ENCODE results near the gene CCDC15. TPM values are rescaled to one million over a fixed set of nuclear protein-coding genes. Genes with fewer than 3 reads are reported as not detected.
"Not testable (repeated sequence)": the region's sequence is repeated elsewhere in the genome, so short reads cannot be mapped to it uniquely, and the experiment has no call there.

Gene CCDC15
- total RNA-seq, 1 donor from 2014 or later: 3.1 TPM

GRCh38 chr11:125084761-125085231 lies 130.8 kb downstream of the CCDC15 start:
- no peak overlapping the region for H3K27ac Mint-ChIP-seq
- no peak for TF ChIP-seq CTCF (IDR thresholded peaks at IDR 0.05; ENCODE audit: unreplicated experiment)
- DNase-seq (ENCODE audit: low spot score in 2 of 2, unreplicated experiment in 2 of 2): no peak

DNA sequence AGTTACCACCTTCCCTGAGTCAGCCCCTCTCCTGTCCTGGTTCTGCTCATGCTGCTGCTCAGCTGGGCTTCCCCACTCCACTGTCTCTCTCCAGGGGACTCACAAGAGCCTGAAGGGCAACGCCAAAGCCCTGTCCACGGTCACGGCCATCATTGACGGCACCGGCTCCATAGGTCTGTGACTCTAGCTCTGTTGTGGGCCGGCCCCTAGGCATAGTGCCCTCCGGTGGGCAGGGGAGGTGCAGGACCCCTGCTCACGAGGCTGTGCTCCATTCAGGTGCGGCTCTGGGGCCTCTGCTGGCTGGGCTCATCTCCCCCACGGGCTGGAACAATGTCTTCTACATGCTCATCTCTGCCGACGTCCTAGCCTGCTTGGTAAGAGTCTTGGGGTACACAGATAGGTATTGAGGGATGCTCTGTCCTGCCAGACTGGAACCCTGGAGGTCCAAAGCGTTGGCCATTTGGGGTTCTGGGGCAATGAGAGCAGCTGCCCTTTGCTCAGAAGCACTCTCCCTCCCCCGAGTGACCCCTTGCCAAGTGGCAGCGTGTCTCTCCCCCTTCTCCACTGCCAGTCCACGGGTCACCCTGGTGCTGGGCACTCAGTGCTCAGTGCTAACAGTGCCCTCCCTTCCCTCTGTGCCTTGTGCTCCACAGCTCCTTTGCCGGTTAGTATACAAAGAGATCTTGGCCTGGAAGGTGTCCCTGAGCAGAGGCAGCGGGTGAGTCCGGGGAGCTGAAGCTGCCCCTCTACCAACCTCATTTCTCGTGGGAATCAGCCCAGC lies 131.5 kb downstream of the CCDC15 start:
- Mint-ChIP-seq H3K4me3 (no peak overlapping the region), H3K27ac (no peak overlapping the region), H3K27me3 (ENCODE audit: low read depth) (peaks cover 8% of the 10 kb centered on the region), H3K36me3 (no peaks in the 10 kb centered on the region), H3K9me3 (no peaks in the 10 kb centered on the region), H3K4me1 (no peaks in the 10 kb centered on the region)
- no peak for DNase-seq (ENCODE audit: low spot score in 2 of 2, unreplicated experiment in 2 of 2)
- no peak for TF ChIP-seq CTCF (IDR thresholded peaks at IDR 0.05; ENCODE audit: unreplicated experiment)

More at GRCh38 chr11:125084761-125085231, 130.8 kb downstream of the CCDC15 start:
- Mint-ChIP-seq H3K9me3 (no peaks in the 10 kb centered on the region), H3K4me1 (no peaks in the 10 kb centered on the region), H3K4me3 (no peak overlapping the region), H3K27me3 (ENCODE audit: low read depth) (peaks cover 8% of the 10 kb centered on the region), H3K36me3 (no peaks in the 10 kb centered on the region)

GRCh38 chr11:125086633-125087296 lies 132.8 kb downstream of the CCDC15 start:
- peaks cover 8% of the 10 kb centered on the region for H3K27me3 Mint-ChIP-seq (ENCODE audit: low read depth)
- no peak overlapping the region for H3K27ac Mint-ChIP-seq
- DNase-seq (ENCODE audit: low spot score in 2 of 2, unreplicated experiment in 2 of 2): no peak

DNA sequence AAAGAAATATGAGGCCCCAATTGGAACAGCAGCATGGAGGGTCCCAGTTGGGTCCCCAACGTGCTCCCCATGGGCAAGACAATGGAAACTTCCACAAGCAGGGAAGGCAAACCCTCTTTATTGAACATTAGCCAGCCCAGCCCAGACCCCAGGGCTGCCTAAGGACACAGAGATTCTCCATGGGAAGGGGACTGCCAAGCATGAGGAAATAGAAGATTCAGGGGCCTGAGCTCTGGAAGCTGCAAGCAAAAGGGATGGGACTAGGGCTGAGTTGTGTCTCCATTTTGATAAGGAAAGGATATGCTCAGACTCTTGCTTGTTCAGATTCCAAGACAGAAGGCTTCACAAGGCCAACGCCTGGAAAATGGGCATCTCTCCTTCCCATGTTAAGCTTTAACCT lies 134.1 kb downstream of the CCDC15 start:
- DNase-seq (ENCODE audit: low spot score in 2 of 2, unreplicated experiment in 2 of 2): no peak
- Mint-ChIP-seq H3K4me3 (no peak overlapping the region), H3K9me3 (no peaks in the 10 kb centered on the region), H3K4me1 (peaks cover 11% of the 10 kb centered on the region), H3K36me3 (no peaks in the 10 kb centered on the region), H3K27ac (no peak overlapping the region), H3K27me3 (ENCODE audit: low read depth) (peaks cover 8% of the 10 kb centered on the region)
- no peak for TF ChIP-seq CTCF (IDR thresholded peaks at IDR 0.05; ENCODE audit: unreplicated experiment)

More at GRCh38 chr11:125086633-125087296, 132.8 kb downstream of the CCDC15 start:
- no peak for TF ChIP-seq CTCF (IDR thresholded peaks at IDR 0.05; ENCODE audit: unreplicated experiment)
- no peaks in the 10 kb centered on the region for H3K9me3 Mint-ChIP-seq
- H3K4me1 Mint-ChIP-seq: peaks cover 8% of the 10 kb centered on the region
- no peaks in the 10 kb centered on the region for H3K36me3 Mint-ChIP-seq
- H3K4me3 Mint-ChIP-seq: no peak overlapping the region

- no peak for TF ChIP-seq CTCF (IDR thresholded peaks at IDR 0.05; ENCODE audit: unreplicated experiment)
- DNase-seq (ENCODE audit: low spot score in 2 of 2, unreplicated experiment in 2 of 2): no peak
- Mint-ChIP-seq H3K27ac (no peak overlapping the region), H3K4me3 (no peak overlapping the region), H3K9me3 (no peaks in the 10 kb centered on the region), H3K27me3 (ENCODE audit: low read depth) (peaks cover 8% of the 10 kb centered on the region), H3K36me3 (no peaks in the 10 kb centered on the region), H3K4me1 (peaks cover 11% of the 10 kb centered on the region)
Measured at GRCh38 chr11:125088576-125089455, 134.8 kb downstream of the CCDC15 start.

DNA sequence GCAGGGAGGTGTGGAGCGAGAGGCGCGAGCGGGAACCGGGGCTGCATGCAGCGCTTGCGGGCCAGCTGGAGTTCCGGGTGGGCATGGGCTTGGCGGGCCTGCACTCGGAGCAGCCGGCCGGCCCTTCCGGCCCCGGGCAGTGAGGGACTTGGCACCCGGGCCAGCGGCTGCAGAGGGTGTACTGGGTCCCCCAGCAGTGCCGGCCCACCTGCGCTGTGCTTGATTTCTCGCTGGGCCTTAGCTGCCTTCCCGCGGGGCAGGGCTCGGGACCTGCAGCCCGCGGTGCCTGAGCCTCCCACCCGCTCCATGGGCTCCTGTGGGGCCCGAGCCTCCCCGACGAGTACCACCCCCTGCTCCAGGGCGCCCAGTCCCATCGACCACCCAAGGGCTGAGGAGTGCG lies 135.5 kb downstream of the CCDC15 start:
- H3K4me1 Mint-ChIP-seq: peaks cover 11% of the 10 kb centered on the region
- not testable (repeated sequence) for H3K4me3 Mint-ChIP-seq; H3K27ac Mint-ChIP-seq; H3K36me3 Mint-ChIP-seq; H3K9me3 Mint-ChIP-seq; DNase-seq (ENCODE audit: low spot score in 2 of 2, unreplicated experiment in 2 of 2); H3K27me3 Mint-ChIP-seq (ENCODE audit: low read depth)

DNA sequence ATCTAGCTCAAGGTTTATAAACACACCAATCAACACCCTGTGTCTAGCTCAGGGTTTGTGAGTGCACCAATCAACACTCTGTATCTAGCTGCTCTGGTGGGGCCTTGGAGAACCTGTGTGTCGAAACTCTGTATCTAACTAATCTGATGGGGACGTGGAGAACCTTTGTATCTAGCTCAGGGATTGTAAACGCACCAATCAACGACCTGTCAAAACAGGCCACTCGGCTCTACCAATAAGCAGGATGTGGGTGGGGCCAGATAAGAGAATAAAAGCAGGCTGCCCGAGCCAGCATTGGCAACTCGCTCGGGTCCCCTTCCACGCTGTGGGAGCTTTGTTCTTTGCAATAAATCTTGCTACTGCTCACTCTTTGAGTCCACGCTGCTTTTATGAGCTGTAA lies 136.1 kb downstream of the CCDC15 start:
- not testable (repeated sequence) for H3K9me3 Mint-ChIP-seq; H3K27ac Mint-ChIP-seq; H3K27me3 Mint-ChIP-seq (ENCODE audit: low read depth); H3K4me3 Mint-ChIP-seq; H3K36me3 Mint-ChIP-seq; DNase-seq (ENCODE audit: low spot score in 2 of 2, unreplicated experiment in 2 of 2)
- peaks cover 11% of the 10 kb centered on the region for H3K4me1 Mint-ChIP-seq

Data from mesothelial cell of epicardium (in vitro differentiated cells).